ENCODE results near the gene CPZ.

Gene CPZ

DNA sequence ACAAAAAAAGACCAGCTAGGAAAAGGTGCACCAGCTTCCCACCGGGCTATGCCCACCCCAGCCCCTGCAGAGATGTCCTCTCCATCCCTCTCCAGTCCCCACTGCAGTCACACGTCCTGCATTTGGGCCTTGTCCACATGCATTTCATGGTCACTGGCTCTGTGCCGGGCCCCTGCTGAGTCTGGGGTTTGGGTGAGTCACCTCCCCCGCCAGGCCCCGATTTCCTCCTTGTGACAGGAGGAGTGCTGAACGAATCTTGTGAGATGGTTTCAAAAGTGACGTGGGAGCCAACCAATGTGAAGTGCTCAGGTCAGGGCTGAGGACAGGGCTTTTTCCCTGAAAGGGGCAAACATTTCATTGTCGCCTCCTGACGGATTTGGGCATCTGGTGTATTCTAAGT lies 7.1 kb downstream of the CPZ start:
- Histone ChIP-seq H3K4me1 (ENCODE audit: insufficient read depth, poor library complexity, severe bottlenecking) (no peaks in the 10 kb centered on the region), H3K4me3 (ENCODE audit: severe bottlenecking) (no peak overlapping the region)
- no peak for DNase-seq (ENCODE audit: low spot score)

DNA sequence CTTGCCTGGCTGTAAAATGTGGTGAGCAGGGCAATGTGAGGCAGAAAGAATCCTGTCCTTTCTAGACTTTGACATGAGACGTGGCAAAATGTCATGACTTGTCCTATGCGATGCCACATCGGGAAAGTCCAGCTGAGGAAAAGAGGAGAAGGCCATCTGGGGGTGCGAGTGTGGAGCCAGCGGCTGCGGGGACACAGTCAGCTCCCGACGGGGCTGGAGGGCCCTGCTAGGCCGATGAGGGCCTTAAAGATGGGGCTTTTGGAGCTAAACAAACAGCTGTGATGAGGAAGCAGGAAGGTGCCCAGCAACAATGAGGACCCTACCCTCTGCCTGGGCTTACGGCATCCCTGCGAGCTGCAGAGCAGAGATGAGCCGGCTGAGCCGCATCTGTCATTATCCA lies 7.7 kb downstream of the CPZ start:
- no peaks in the 10 kb centered on the region for H3K4me1 ChIP-seq (ENCODE audit: insufficient read depth, poor library complexity, severe bottlenecking)
- H3K27me3 ChIP-seq (ENCODE audit: insufficient read depth, poor library complexity, severe bottlenecking) = no peaks in the 10 kb centered on the region
- TF ChIP-seq, protein P1, sequence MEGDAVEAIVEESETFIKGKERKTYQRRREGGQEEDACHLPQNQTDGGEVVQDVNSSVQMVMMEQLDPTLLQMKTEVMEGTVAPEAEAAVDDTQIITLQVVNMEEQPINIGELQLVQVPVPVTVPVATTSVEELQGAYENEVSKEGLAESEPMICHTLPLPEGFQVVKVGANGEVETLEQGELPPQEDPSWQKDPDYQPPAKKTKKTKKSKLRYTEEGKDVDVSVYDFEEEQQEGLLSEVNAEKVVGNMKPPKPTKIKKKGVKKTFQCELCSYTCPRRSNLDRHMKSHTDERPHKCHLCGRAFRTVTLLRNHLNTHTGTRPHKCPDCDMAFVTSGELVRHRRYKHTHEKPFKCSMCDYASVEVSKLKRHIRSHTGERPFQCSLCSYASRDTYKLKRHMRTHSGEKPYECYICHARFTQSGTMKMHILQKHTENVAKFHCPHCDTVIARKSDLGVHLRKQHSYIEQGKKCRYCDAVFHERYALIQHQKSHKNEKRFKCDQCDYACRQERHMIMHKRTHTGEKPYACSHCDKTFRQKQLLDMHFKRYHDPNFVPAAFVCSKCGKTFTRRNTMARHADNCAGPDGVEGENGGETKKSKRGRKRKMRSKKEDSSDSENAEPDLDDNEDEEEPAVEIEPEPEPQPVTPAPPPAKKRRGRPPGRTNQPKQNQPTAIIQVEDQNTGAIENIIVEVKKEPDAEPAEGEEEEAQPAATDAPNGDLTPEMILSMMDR (IDR thresholded peaks at IDR 0.05; ENCODE audit: poor library complexity, severe bottlenecking) = no peak
- DNase-seq (ENCODE audit: low spot score) = no peak
- H3K4me3 ChIP-seq (ENCODE audit: severe bottlenecking) = no peak overlapping the region
- no peaks in the 10 kb centered on the region for H3K9me3 ChIP-seq (ENCODE audit: severe bottlenecking)
- no peak for ATAC-seq (ENCODE audit: low read depth)
- no peak overlapping the region for H3K27ac ChIP-seq (ENCODE audit: poor library complexity, severe bottlenecking)
- no peaks in the 10 kb centered on the region for H3K36me3 ChIP-seq (ENCODE audit: low read depth)

More for the DNA sequence above, 7.1 kb downstream of the CPZ start:
- ATAC-seq (ENCODE audit: low read depth) = no peak
- H3K27ac ChIP-seq (ENCODE audit: poor library complexity, severe bottlenecking) = no peak overlapping the region
- H3K9me3 ChIP-seq (ENCODE audit: severe bottlenecking) = no peaks in the 10 kb centered on the region
- H3K36me3 ChIP-seq (ENCODE audit: low read depth) = no peaks in the 10 kb centered on the region
- no peaks in the 10 kb centered on the region for H3K27me3 ChIP-seq (ENCODE audit: insufficient read depth, poor library complexity, severe bottlenecking)
- TF ChIP-seq, protein P1 (IDR thresholded peaks at IDR 0.05; ENCODE audit: poor library complexity, severe bottlenecking) = no peak

DNA sequence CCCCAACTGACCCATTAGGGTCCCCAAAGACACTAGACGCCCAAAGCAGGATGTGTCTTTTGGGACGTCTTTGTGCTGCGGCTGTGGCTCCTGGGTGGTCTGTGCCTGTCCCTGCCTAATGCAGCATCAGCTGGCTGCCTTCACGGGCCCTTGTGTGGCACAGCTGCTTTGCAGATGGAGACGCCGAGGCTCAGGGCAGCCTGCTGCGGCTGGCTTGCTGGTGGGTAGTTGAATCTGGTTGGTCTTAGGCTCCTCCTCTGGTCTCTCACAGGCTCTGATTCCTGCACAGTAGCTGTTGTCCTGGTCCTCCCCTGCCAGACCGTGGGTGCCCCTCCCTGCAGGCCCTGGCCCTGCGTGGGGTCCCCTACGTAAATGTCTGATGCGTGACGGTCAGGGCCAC lies 8.1 kb downstream of the CPZ start:
- Histone ChIP-seq H3K27ac (ENCODE audit: poor library complexity, severe bottlenecking) (no peak overlapping the region), H3K27me3 (ENCODE audit: insufficient read depth, poor library complexity, severe bottlenecking) (no peaks in the 10 kb centered on the region), H3K9me3 (ENCODE audit: severe bottlenecking) (no peaks in the 10 kb centered on the region), H3K4me1 (ENCODE audit: insufficient read depth, poor library complexity, severe bottlenecking) (no peaks in the 10 kb centered on the region), H3K4me3 (ENCODE audit: severe bottlenecking) (no peak overlapping the region), H3K36me3 (ENCODE audit: low read depth) (no peaks in the 10 kb centered on the region)
- ATAC-seq (ENCODE audit: low read depth) (no peak), DNase-seq (ENCODE audit: low spot score) (no peak)
- TF ChIP-seq, protein P1 (IDR thresholded peaks at IDR 0.05; ENCODE audit: poor library complexity, severe bottlenecking) = no peak

DNA sequence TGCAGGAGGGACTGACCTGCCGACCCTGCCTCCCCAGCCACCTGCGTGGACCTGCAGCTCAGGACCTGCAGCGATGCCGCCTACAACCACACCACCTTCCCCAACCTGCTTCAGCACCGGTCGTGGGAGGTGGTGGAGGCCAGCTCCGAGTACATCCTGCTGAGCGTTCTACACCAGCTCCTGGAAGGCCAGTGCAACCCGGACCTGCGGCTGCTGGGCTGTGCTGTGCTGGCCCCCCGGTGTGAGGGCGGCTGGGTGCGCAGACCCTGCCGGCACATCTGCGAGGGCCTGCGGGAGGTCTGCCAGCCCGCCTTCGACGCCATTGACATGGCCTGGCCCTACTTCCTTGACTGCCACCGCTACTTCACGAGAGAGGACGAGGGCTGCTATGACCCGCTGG lies 8.5 kb downstream of the CPZ start:
- no peaks in the 10 kb centered on the region for H3K4me1 ChIP-seq (ENCODE audit: insufficient read depth, poor library complexity, severe bottlenecking)
- no peaks in the 10 kb centered on the region for H3K9me3 ChIP-seq (ENCODE audit: severe bottlenecking)
- DNase-seq (ENCODE audit: low spot score) (no peak), ATAC-seq (ENCODE audit: low read depth) (no peak)
- H3K36me3 ChIP-seq (ENCODE audit: low read depth) = no peaks in the 10 kb centered on the region
- no peak overlapping the region for H3K4me3 ChIP-seq (ENCODE audit: severe bottlenecking)
- no peak overlapping the region for H3K27ac ChIP-seq (ENCODE audit: poor library complexity, severe bottlenecking)
- no peaks in the 10 kb centered on the region for H3K27me3 ChIP-seq (ENCODE audit: insufficient read depth, poor library complexity, severe bottlenecking)
- TF ChIP-seq, protein P1 (IDR thresholded peaks at IDR 0.05; ENCODE audit: poor library complexity, severe bottlenecking) = no peak

DNA sequence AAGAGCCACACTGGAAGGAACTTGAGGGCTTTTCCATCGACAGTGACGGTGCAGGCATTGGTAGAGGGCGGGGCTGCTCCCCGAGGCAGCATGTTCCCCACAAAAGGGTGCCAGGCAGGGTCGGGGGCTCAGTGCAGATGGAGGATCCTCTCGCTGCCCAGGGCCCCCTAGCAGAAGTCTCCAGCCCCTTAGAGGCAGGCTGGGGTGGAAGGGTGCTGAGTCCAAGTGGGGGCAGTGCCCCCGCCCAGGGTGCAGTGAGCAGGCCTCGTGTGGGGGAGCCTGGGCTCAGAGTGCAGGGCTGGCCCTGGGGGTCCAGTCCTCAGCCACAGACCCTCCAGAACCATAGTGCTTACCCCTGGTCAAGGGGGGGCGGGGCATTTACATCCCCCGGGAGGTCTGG lies 9.0 kb downstream of the CPZ start:
- Histone ChIP-seq H3K9me3 (ENCODE audit: severe bottlenecking) (no peaks in the 10 kb centered on the region), H3K4me3 (ENCODE audit: severe bottlenecking) (no peak overlapping the region), H3K27me3 (ENCODE audit: insufficient read depth, poor library complexity, severe bottlenecking) (no peaks in the 10 kb centered on the region), H3K27ac (ENCODE audit: poor library complexity, severe bottlenecking) (no peak overlapping the region), H3K36me3 (ENCODE audit: low read depth) (no peaks in the 10 kb centered on the region), H3K4me1 (ENCODE audit: insufficient read depth, poor library complexity, severe bottlenecking) (no peaks in the 10 kb centered on the region)
- no peak for ATAC-seq (ENCODE audit: low read depth)
- TF ChIP-seq, protein P1 (IDR thresholded peaks at IDR 0.05; ENCODE audit: poor library complexity, severe bottlenecking) = no peak
- no peak for DNase-seq (ENCODE audit: low spot score)
